ENCODE results near the gene HYAL2.

HYAL2 gene

GRCh38 chr3:50322386-50323091 is at the start of gene HYAL2:
HYAL2 (minus strand) TSS chr3:50322745; CDS start chr3:50320489, 2,256 bp downstream.
- no peak for DNase-seq (ENCODE audit: low read depth)

- no peak for DNase-seq (ENCODE audit: low read depth)
These were observed 48.7 kb upstream of the HYAL2 start for GRCh38 chr3:50371133-50371685.

- DNase-seq (ENCODE audit: low read depth) = no peak
These were observed 48.0 kb upstream of the HYAL2 start for GRCh38 chr3:50370594-50370993.

- DNase-seq (ENCODE audit: low read depth) = no peak
These were observed 46.6 kb upstream of the HYAL2 start for GRCh38 chr3:50369012-50369670.

GRCh38 chr3:50365842-50366220 is 43.3 kb upstream of the HYAL2 start:
- no peak for DNase-seq (ENCODE audit: low read depth)

GRCh38 chr3:50365080-50365841 is 42.7 kb upstream of the HYAL2 start:
- DNase-seq (ENCODE audit: low read depth) = peak; percentile 22

- DNase-seq (ENCODE audit: low read depth) = no peak
These were observed 42.1 kb upstream of the HYAL2 start for GRCh38 chr3:50364573-50365079.

GRCh38 chr3:50359760-50360110 is 37.2 kb upstream of the HYAL2 start:
- DNase-seq (ENCODE audit: low read depth) = no peak

GRCh38 chr3:50358911-50359759 is 36.6 kb upstream of the HYAL2 start, which contains the start of gene TMEM115:
TMEM115 (minus strand) TSS chr3:50359521; CDS start chr3:50359063, 458 bp downstream.
- peak; percentile 99 for DNase-seq (ENCODE audit: low read depth)

GRCh38 chr3:50358355-50358910 is 35.9 kb upstream of the HYAL2 start:
- no peak for DNase-seq (ENCODE audit: low read depth)

- DNase-seq (ENCODE audit: low read depth) = no peak
These were observed 34.9 kb upstream of the HYAL2 start for GRCh38 chr3:50357481-50357880.

GRCh38 chr3:50356553-50356952 is 34.0 kb upstream of the HYAL2 start:
- no peak for DNase-seq (ENCODE audit: low read depth)

GRCh38 chr3:50355829-50356552 is 33.4 kb upstream of the HYAL2 start:
- DNase-seq (ENCODE audit: low read depth) = no peak

GRCh38 chr3:50354850-50355249 is 32.3 kb upstream of the HYAL2 start:
- DNase-seq (ENCODE audit: low read depth) = no peak

- DNase-seq (ENCODE audit: low read depth) = no peak
These were observed 31.7 kb upstream of the HYAL2 start for GRCh38 chr3:50354186-50354764.

GRCh38 chr3:50353245-50354004 is 30.9 kb upstream of the HYAL2 start:
- DNase-seq (ENCODE audit: low read depth) = no peak

GRCh38 chr3:50352781-50353180 is 30.2 kb upstream of the HYAL2 start:
- DNase-seq (ENCODE audit: low read depth) = no peak

- no peak for DNase-seq (ENCODE audit: low read depth)
These were observed 28.8 kb upstream of the HYAL2 start for GRCh38 chr3:50351323-50351697.

- peak; percentile 77 for DNase-seq (ENCODE audit: low read depth)
These were observed 28.2 kb upstream of the HYAL2 start, which contains the start of the genes CYB561D2 and NPRL2 for GRCh38 chr3:50350527-50351322. CYB561D2 (plus strand) TSS chr3:50350862; CDS start chr3:50351434, 572 bp downstream. NPRL2 (minus strand) TSS chr3:50350775; CDS start chr3:50350652, 123 bp downstream.
